Ectodermal cell (in vitro differentiated cells): Measurements from ENCODE around the gene SDK1.

ENCODE experiments used
- H3K27ac ChIP-seq: 2 replicates; pipeline ENCODE4 v1.7.0; 2013; ENCODE audit warnings: mild to moderate bottlenecking, low read depth, low read length; ENCODE audit not compliant: insufficient read depth, poor library complexity, severe bottlenecking
- H3K27me3 ChIP-seq: 2 replicates; pipeline ENCODE4 v1.7.0; 2013; ENCODE audit warnings: mild to moderate bottlenecking, low read length; ENCODE audit not compliant: insufficient read depth, control insufficient read depth, poor library complexity, severe bottlenecking
- H3K36me3 ChIP-seq: one replicate; pipeline ENCODE4 v1.7.0; 2013; ENCODE audit warnings: low read length; ENCODE audit not compliant: control insufficient read depth, insufficient read depth
- H3K4me1 ChIP-seq: one replicate; pipeline ENCODE4 v1.7.0; 2013; ENCODE audit warnings: low read length; ENCODE audit not compliant: control insufficient read depth, insufficient read depth
- H3K4me3 ChIP-seq: 2 replicates; pipeline ENCODE4 v1.7.0; 2013; ENCODE audit warnings: low read depth, low read length, control low read depth; ENCODE audit not compliant: insufficient read depth
- H3K9me3 ChIP-seq: 2 replicates; pipeline ENCODE4 v1.7.0; 2013; ENCODE audit warnings: mild to moderate bottlenecking, low read length, moderate library complexity; ENCODE audit not compliant: control insufficient read depth
- WGBS, 2 experiments: methylation state at CpG; one replicate each; pipeline ENCODE4 v1.1.7; 2013; ENCODE audit warnings: missing lambda C conversion rate in 2 of 2; 5-methylcytosine and 5-hydroxymethylcytosine counted together

SDK1 gene

GRCh38 chr7:3408814-3409595 is 108.0 kb downstream of the SDK1 start:
- Histone ChIP-seq H3K9me3 (no peaks in the 10 kb centered on the region), H3K4me1 (no peaks in the 10 kb centered on the region), H3K4me3 (no peak overlapping the region), H3K27ac (no peak overlapping the region), H3K27me3 (no peaks in the 10 kb centered on the region), H3K36me3 (no peaks in the 10 kb centered on the region)
- 83 to 96% methylated on average over 4 to 5 of the region's 5 CpGs for WGBS, 2 experiments

- Histone ChIP-seq H3K27ac (no peak overlapping the region), H3K9me3 (no peaks in the 10 kb centered on the region), H3K4me1 (no peaks in the 10 kb centered on the region), H3K27me3 (no peaks in the 10 kb centered on the region), H3K4me3 (no peak overlapping the region), H3K36me3 (no peaks in the 10 kb centered on the region)
- WGBS, 2 experiments: 97% methylated on average over 2 of the region's 2 CpGs
Observed at GRCh38 chr7:3412871-3413270, 111.8 kb downstream of the SDK1 start.

- Histone ChIP-seq H3K36me3 (no peaks in the 10 kb centered on the region), H3K4me3 (no peak overlapping the region), H3K4me1 (no peaks in the 10 kb centered on the region), H3K27ac (no peak overlapping the region), H3K27me3 (no peaks in the 10 kb centered on the region), H3K9me3 (no peaks in the 10 kb centered on the region)
- WGBS, 2 experiments: 89 to 93% methylated on average over 3 of the region's 3 CpGs
Observed at GRCh38 chr7:3415861-3416312, 114.8 kb downstream of the SDK1 start.

- WGBS, 2 experiments: 78 to 82% methylated on average over 4 of the region's 4 CpGs
Observed at GRCh38 chr7:3416453-3416852, 115.4 kb downstream of the SDK1 start.

GRCh38 chr7:3425087-3425486 is 124.0 kb downstream of the SDK1 start:
- Histone ChIP-seq H3K4me3 (no peak overlapping the region), H3K9me3 (no peaks in the 10 kb centered on the region), H3K36me3 (no peaks in the 10 kb centered on the region), H3K27ac (no peak overlapping the region), H3K27me3 (no peaks in the 10 kb centered on the region), H3K4me1 (peaks cover 1% of the 10 kb centered on the region)

More at GRCh38 chr7:3416453-3416852, 115.4 kb downstream of the SDK1 start:
- Histone ChIP-seq H3K27me3 (no peaks in the 10 kb centered on the region), H3K9me3 (no peaks in the 10 kb centered on the region), H3K36me3 (no peaks in the 10 kb centered on the region), H3K4me3 (no peak overlapping the region), H3K4me1 (no peaks in the 10 kb centered on the region), H3K27ac (no peak overlapping the region)

GRCh38 chr7:3426064-3426463 is 125.0 kb downstream of the SDK1 start:
- Histone ChIP-seq H3K27ac (no peak overlapping the region), H3K36me3 (no peaks in the 10 kb centered on the region), H3K4me1 (peaks cover 10% of the 10 kb centered on the region), H3K9me3 (no peaks in the 10 kb centered on the region), H3K27me3 (no peaks in the 10 kb centered on the region), H3K4me3 (no peak overlapping the region)
- 87 to 90% methylated on average over 4 of the region's 4 CpGs for WGBS, 2 experiments

GRCh38 chr7:3427957-3428356 is 126.9 kb downstream of the SDK1 start:
- H3K4me1 ChIP-seq: peaks cover 10% of the 10 kb centered on the region
- H3K27me3 ChIP-seq: no peaks in the 10 kb centered on the region
- no peak overlapping the region for H3K4me3 ChIP-seq
- no peaks in the 10 kb centered on the region for H3K36me3 ChIP-seq
- H3K27ac ChIP-seq: no peak overlapping the region
- 100% methylated on average over 1 of the region's 1 CpG for WGBS, 2 experiments
- H3K9me3 ChIP-seq: no peaks in the 10 kb centered on the region

- Histone ChIP-seq H3K4me1 (peaks cover 10% of the 10 kb centered on the region), H3K4me3 (no peak overlapping the region), H3K27me3 (no peaks in the 10 kb centered on the region), H3K9me3 (no peaks in the 10 kb centered on the region), H3K27ac (no peak overlapping the region), H3K36me3 (no peaks in the 10 kb centered on the region)
- WGBS, 2 experiments: 70 to 74% methylated on average over 4 of the region's 4 CpGs
Observed at GRCh38 chr7:3429981-3430380, 128.9 kb downstream of the SDK1 start.

- Histone ChIP-seq H3K27me3 (no peaks in the 10 kb centered on the region), H3K4me1 (peaks cover 10% of the 10 kb centered on the region), H3K4me3 (no peak overlapping the region), H3K27ac (no peak overlapping the region), H3K36me3 (no peaks in the 10 kb centered on the region), H3K9me3 (no peaks in the 10 kb centered on the region)
- WGBS, 2 experiments: 49 to 61% methylated on average over 7 of the region's 7 CpGs
Observed at GRCh38 chr7:3430588-3430987, 129.5 kb downstream of the SDK1 start.

GRCh38 chr7:3431306-3431705 is 130.3 kb downstream of the SDK1 start:
- Histone ChIP-seq H3K36me3 (no peaks in the 10 kb centered on the region), H3K27me3 (no peaks in the 10 kb centered on the region), H3K27ac (no peak overlapping the region), H3K4me1 (peaks cover 10% of the 10 kb centered on the region), H3K4me3 (no peak overlapping the region), H3K9me3 (no peaks in the 10 kb centered on the region)
- WGBS, 2 experiments: 80% methylated on average over 1 of the region's 1 CpG; no CpG with 5 or more reads in 1 of the 2 experiments
